H1 (cell line): ENCODE data around the gene TAS2R19. TPM values are rescaled to one million over a fixed set of nuclear protein-coding genes. Genes with fewer than 3 reads are reported as not detected.

Source experiments
- NRF1 ChIP-seq: IDR thresholded peaks from 2 replicates; pipeline ENCODE4 v1.6.1; 2011; ENCODE audit warnings: mild to moderate bottlenecking, low read depth, low read length, improper control_type of control experiment
- polyA plus RNA-seq, 7 experiments: library from polyadenylated mRNA; depleted of rRNA in 3 of 7; stranded (reverse) in 5 of 7; unstranded in 2 of 7; fragments of >200 nt in 5 of 7; fragments of 200-250 nt in 2 of 7; gene quantifications; 1 replicate in 5 of 7; 2 replicates in 1 of 7; 4 replicates in 1 of 7; pipeline versions ENCODE4 v1.2.1 to v1.2.3, GENCODE V29; 2011 to 2013; ENCODE audit warnings: missing spikeins in 2 of 7, mixed read lengths in 2 of 7
- total RNA-seq: library from RNA; stranded (reverse); fragmentation: NEBNext Ultra II Directional; extraction: Animal tissue kit (Norgen Biotek cat#: 25700); gene quantifications from 2 replicates; pipeline ENCODE4 v1.2.1, GENCODE V29; 2021

TAS2R19 gene
- total and polyA plus RNA-seq, 2 of the 8 experiments (the other 6 are each of a cell fraction or from before 2014, with no cell fraction given), result 0.97 to 0.99 TPM

DNA sequence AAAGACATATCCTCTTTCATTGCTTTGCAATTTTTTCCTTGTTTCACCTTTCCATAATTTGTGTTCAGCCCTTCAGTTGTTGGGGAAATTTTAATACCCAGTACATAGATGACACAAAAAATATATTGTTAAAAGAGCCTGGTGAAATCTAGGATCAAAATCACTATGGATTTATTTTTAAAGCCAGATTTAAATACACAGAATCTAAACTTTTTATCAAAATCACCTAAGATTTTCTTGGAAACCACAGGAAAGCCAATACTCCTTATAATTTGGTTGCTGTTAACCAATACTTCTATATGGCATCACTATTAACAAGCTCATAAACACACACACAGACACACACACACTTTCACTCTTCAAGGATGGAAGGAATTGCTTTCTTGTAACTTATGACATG, 24.2 kb downstream of the TAS2R19 start, which contains the start of gene TAS2R20 (continued):
- no peak for TF ChIP-seq NRF1
